Peyer's patch (tissue), 4 donors: ENCODE measurements around the gene RSKR. TPM values are rescaled to one million over a fixed set of nuclear protein-coding genes. Genes with fewer than 3 reads are reported as not detected.
A peak's percentile ranks its signal among the peaks of the same experiment; 100 is the strongest.
"Not testable (repeated sequence)": the region's sequence is repeated elsewhere in the genome, so short reads cannot be mapped to it uniquely, and the experiment has no call there.

Source experiments
- DNase-seq, 3 donors: peaks; one replicate each; pipeline ENCODE4 v3.0.0-alpha.2; 2017 to 2019
- H3K27ac ChIP-seq, 4 donors: fragments of 200-600 bp; sonication (generic); one replicate each; pipeline ENCODE4 v1.5.1; 2016 to 2019
- H3K27me3 ChIP-seq, 2 donors: fragments of 200-600 bp; sonication (generic); one replicate each; pipeline ENCODE4 v1.5.1; 2019
- H3K36me3 ChIP-seq, 3 donors: fragments of 200-600 bp; sonication (generic); one replicate each; pipeline ENCODE4 v1.5.1; 2016 to 2019
- H3K4me1 ChIP-seq, 4 donors: fragments of 200-600 bp; sonication (generic); one replicate each; pipeline ENCODE4 v1.5.1; 2016 to 2019
- H3K4me3 ChIP-seq, 4 donors: fragments of 200-600 bp; sonication (generic); 1 replicate in 3 of 4; 2 replicates in 1 of 4; pipeline ENCODE4 v1.5.1; 2016 to 2019; ENCODE audit warnings: mild to moderate bottlenecking in 1 of 4
- H3K9me3 ChIP-seq, 4 donors: fragments of 200-600 bp; sonication (generic); one replicate each; pipeline ENCODE4 v1.5.1; 2016 to 2019; ENCODE audit warnings: mild to moderate bottlenecking in 1 of 4
- CTCF ChIP-seq, 6 experiments: fragments of 450-650 bp in 4 of 6; fragments of 200-600 bp in 2 of 6; sonication (generic) in 1 of 6; IDR thresholded peaks; one replicate each; pipeline ENCODE4 v1.5.1; 2017 to 2019; ENCODE audit warnings: antibody characterized with exemption in 6 of 6, mild to moderate bottlenecking in 3 of 6, moderate library complexity in 1 of 6
- POLR2A ChIP-seq, 2 donors: fragments of 450-650 bp; IDR thresholded peaks; one replicate each; pipeline ENCODE4 v1.5.1; 2017; ENCODE audit warnings: antibody characterized with exemption in 2 of 2, mild to moderate bottlenecking in 2 of 2, moderate library complexity in 2 of 2
- total RNA-seq, 4 donors: library from RNA; depleted of rRNA; stranded (reverse); fragments of >200 nt; gene quantifications; one replicate each; pipeline ENCODE4 v1.1.0, GENCODE V29; 2016

The RSKR gene
- total RNA-seq, 4 donors from 2014 or later = 11.6 to 36.8 (median 23.3) TPM

GRCh38 chr17:28610376-28610775, 3.6 kb downstream of the RSKR start:
- Histone ChIP-seq H3K27ac (peak overlapping the region in 2 of 4 donors; percentile 39 to 69), H3K9me3 (no peaks in the 10 kb centered on the region), H3K4me1 (no peaks in the 10 kb centered on the region), H3K27me3 (no peaks in the 10 kb centered on the region), H3K36me3 (peaks cover 0 to 16% (median 0%) of the 10 kb centered on the region in 3 donors), H3K4me3 (no peak overlapping the region)
- TF ChIP-seq CTCF (IDR thresholded peaks at IDR 0.05) (no peak), POLR2A (IDR thresholded peaks at IDR 0.05) (no peak)
- peak in 2 of 3 donors; percentile 61 to 72 for DNase-seq

- peak overlapping the region in 1 of 4 donors; percentile 21 for H3K27ac ChIP-seq
- H3K36me3 ChIP-seq, DNase-seq, H3K9me3 ChIP-seq, H3K4me3 ChIP-seq, H3K27me3 ChIP-seq: not testable (repeated sequence)
- H3K4me1 ChIP-seq = peaks cover 0 to 14% (median 0%) of the 10 kb centered on the region in 4 donors
Measured at GRCh38 chr17:28604031-28604430, 10.0 kb downstream of the RSKR start.

GRCh38 chr17:28599311-28600184, 14.4 kb downstream of the RSKR start:
- peak overlapping the region; percentile 63 to 79 (median 72) for H3K4me3 ChIP-seq
- peaks cover 0 to 27% (median 0%) of the 10 kb centered on the region in 4 donors for H3K4me1 ChIP-seq
- TF ChIP-seq POLR2A (IDR thresholded peaks at IDR 0.05) = peak; percentile 3 to 42
- TF ChIP-seq CTCF (IDR thresholded peaks at IDR 0.05) = no peak
- DNase-seq = peak; percentile 41 to 84 (median 77)
- peak overlapping the region; percentile 87 to 99 (median 92) for H3K27ac ChIP-seq
- no peaks in the 10 kb centered on the region for H3K36me3 ChIP-seq
- no peaks in the 10 kb centered on the region for H3K9me3 ChIP-seq
- H3K27me3 ChIP-seq = no peaks in the 10 kb centered on the region

- TF ChIP-seq CTCF (IDR thresholded peaks at IDR 0.05) = no peak
- peak; percentile 97 for TF ChIP-seq POLR2A (IDR thresholded peaks at IDR 0.05)
- H3K4me3 ChIP-seq = peak within 1 kb of the TSS; percentile 63 to 79 (median 72)
- H3K27me3 ChIP-seq = no peaks in the 10 kb centered on the region
- peaks cover 0 to 27% (median 0%) of the 10 kb centered on the region in 4 donors for H3K4me1 ChIP-seq
- no peaks in the 10 kb centered on the region for H3K9me3 ChIP-seq
- H3K36me3 ChIP-seq = no peaks in the 10 kb centered on the region
- peak within 1 kb of the TSS; percentile 87 to 99 (median 92) for H3K27ac ChIP-seq
- DNase-seq = peak; percentile 96 to 98 (median 96)
Measured at GRCh38 chr17:28598799-28599310, 15.1 kb downstream of the RSKR start, which contains the start of gene SPAG5. SPAG5 (minus strand) TSS chr17:28599025; CDS start chr17:28598946, 79 bp downstream.

- peak in 1 of 3 donors; percentile 46 for DNase-seq
- Histone ChIP-seq H3K27me3 (no peaks in the 10 kb centered on the region), H3K36me3 (no peaks in the 10 kb centered on the region), H3K4me3 (peak overlapping the region; percentile 63 to 79 (median 72)), H3K27ac (peak overlapping the region; percentile 87 to 99 (median 92)), H3K9me3 (no peaks in the 10 kb centered on the region), H3K4me1 (peaks cover 0 to 27% (median 0%) of the 10 kb centered on the region in 4 donors)
- no peak for TF ChIP-seq CTCF (IDR thresholded peaks at IDR 0.05)
- no peak for TF ChIP-seq POLR2A (IDR thresholded peaks at IDR 0.05)
Measured at GRCh38 chr17:28598389-28598788, 15.6 kb downstream of the RSKR start.
